CD4-positive, alpha-beta memory T cell (primary cell): ENCODE results near the gene NT5DC4. TPM values are rescaled to one million over a fixed set of nuclear protein-coding genes. Genes with fewer than 3 reads are reported as not detected.

ENCODE experiments used
- CTCF ChIA-PET: fragments of 350-600 bp; sonication (Branson Sonifier 250); formaldehyde crosslinking; loops from one replicate; lab custom pipeline; 2021; ENCODE audit warnings: inconsistent platforms; ENCODE audit not compliant: partially characterized antibody; lab: Charles Lee
- POLR2A ChIA-PET: fragments of 350-600 bp; sonication (Branson Sonifier 250); formaldehyde crosslinking; loops from one replicate; lab custom pipeline; 2021; ENCODE audit not compliant: partially characterized antibody; lab: Charles Lee
- DNase-seq, 5 donors: peaks; one replicate each; pipeline versions ENCODE4 v3.0.0 to v3.0.0-alpha.2; 2020 to 2022; ENCODE audit warnings: mixed read lengths in 1 of 5
- H3K27ac ChIP-seq: one replicate; pipeline ENCODE4 v1.7.0; 2013; ENCODE audit warnings: low read depth, low read length
- H3K27me3 ChIP-seq: 2 replicates; pipeline ENCODE4 v1.7.0; 2013; ENCODE audit warnings: mild to moderate bottlenecking, low read length, moderate library complexity; ENCODE audit not compliant: insufficient read depth
- H3K36me3 ChIP-seq: 2 replicates; pipeline ENCODE4 v1.7.0; 2013; ENCODE audit warnings: mild to moderate bottlenecking, low read length, moderate library complexity; ENCODE audit not compliant: insufficient read depth
- H3K4me1 ChIP-seq: 2 replicates; pipeline ENCODE4 v1.7.0; 2013; ENCODE audit warnings: mild to moderate bottlenecking, low read length, moderate library complexity; ENCODE audit not compliant: insufficient read depth
- H3K4me3 ChIP-seq, 2 donors: one replicate each; pipeline ENCODE4 v1.7.0; 2013; ENCODE audit warnings: low read length in 2 of 2, mild to moderate bottlenecking in 1 of 2
- H3K9me3 ChIP-seq, 2 donors: one replicate each; pipeline ENCODE4 v1.7.0; 2013; ENCODE audit warnings: low read length in 2 of 2, control low read depth in 1 of 2; ENCODE audit not compliant: control insufficient read depth in 1 of 2
- H3K27ac Mint-ChIP-seq, 7 donors: one replicate each; pipeline ENCODE4 v1.8.0; 2020 to 2021; ENCODE audit warnings: mixed read lengths in 7 of 7, mild to moderate bottlenecking in 6 of 7, inconsistent platforms in 3 of 7, moderate library complexity in 3 of 7
- H3K27me3 Mint-ChIP-seq, 2 donors: one replicate each; pipeline ENCODE4 v1.8.0; 2020 to 2021; ENCODE audit warnings: mixed read lengths in 2 of 2
- H3K36me3 Mint-ChIP-seq, 2 donors: one replicate each; pipeline ENCODE4 v1.8.0; 2020 to 2021; ENCODE audit warnings: mixed read lengths in 2 of 2, inconsistent platforms in 1 of 2, mild to moderate bottlenecking in 1 of 2
- H3K4me1 Mint-ChIP-seq, 4 donors: one replicate each; pipeline ENCODE4 v1.8.0; 2020 to 2021; ENCODE audit warnings: mixed read lengths in 4 of 4, mild to moderate bottlenecking in 1 of 4
- H3K4me3 Mint-ChIP-seq, 8 donors: one replicate each; pipeline ENCODE4 v1.8.0; 2020 to 2021; ENCODE audit warnings: mixed read lengths in 8 of 8, mild to moderate bottlenecking in 7 of 8, moderate library complexity in 6 of 8, inconsistent platforms in 3 of 8
- H3K9me3 Mint-ChIP-seq, 8 donors: one replicate each; pipeline ENCODE4 v1.8.0; 2020 to 2021; ENCODE audit warnings: mixed read lengths in 8 of 8, mild to moderate bottlenecking in 5 of 8, inconsistent platforms in 3 of 8, moderate library complexity in 1 of 8
- intact Hi-C: fragments of 100-400 bp; cut with micrococcal nuclease; formaldehyde crosslinking; loops from one replicate; pipeline ENCODE4 v1.15.1; 2023
- polyA plus RNA-seq, 2 donors: library from polyadenylated mRNA; unstranded; fragments of 300-500 nt; fragmentation: Illumina TruSeq; gene quantifications; one replicate each; pipeline ENCODE4 v1.2.3, GENCODE V29; 2021
- total RNA-seq, 2 experiments: library from RNA; stranded (reverse); gene quantifications; one replicate each; pipeline ENCODE4 v1.2.3, GENCODE V29; 2021

Gene NT5DC4
- total and polyA plus RNA-seq, 4 experiments from 2014 or later = not detected

DNA sequence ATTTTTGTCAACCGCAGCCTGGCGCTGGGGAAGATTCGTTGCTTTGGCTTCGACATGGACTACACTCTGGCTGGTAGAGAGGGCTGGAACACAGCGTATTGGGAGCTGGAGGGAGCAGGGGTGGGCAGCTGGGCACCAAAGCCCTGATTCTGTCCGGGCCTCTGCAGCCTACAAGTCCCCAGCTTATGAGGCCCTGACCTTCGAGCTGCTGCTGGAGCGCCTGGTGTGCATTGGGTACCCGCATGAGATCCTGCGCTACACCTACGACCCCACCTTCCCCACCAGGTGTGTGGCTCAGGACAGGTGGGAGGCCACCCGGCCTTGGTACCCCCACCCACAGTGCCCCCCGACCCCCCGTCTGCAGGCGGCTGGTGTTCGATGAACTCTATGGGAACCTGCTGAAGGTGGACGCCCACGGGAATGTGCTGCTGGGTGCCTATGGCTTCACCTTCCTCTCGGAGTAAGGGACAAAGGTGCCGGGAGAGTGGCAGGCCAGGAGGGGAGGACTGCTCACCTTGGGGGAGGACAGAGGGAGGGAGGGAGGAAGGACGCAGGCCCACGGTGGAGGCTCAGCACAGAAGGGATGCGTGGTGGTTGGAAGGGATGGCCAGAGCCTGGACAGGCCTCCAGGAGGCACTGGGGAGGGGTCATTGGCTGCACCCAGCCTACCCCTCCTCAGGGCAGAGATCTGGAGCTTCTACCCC lies 1.2 kb downstream of the NT5DC4 start:
- Mint-ChIP-seq H3K27ac (no peak overlapping the region), H3K4me3 (no peak overlapping the region), H3K36me3 (no peaks in the 10 kb centered on the region), H3K27me3 (peaks cover 0 to 2% of the 10 kb centered on the region in 2 donors), H3K9me3 (peaks cover 0 to 5% (median 0%) of the 10 kb centered on the region in 8 donors), H3K4me1 (peaks cover 0 to 6% (median 1%) of the 10 kb centered on the region in 4 donors)
- H3K4me3 ChIP-seq = no peak overlapping the region
- POLR2A ChIA-PET = interaction anchor here (1.1 kb wide), 1 partner anchor 122 kb away, joined by 3 read pairs; no protein-coding TSS in a partner anchor
- H3K27ac ChIP-seq = no peak overlapping the region
- H3K9me3 ChIP-seq = no peaks in the 10 kb centered on the region
- H3K36me3 ChIP-seq = no peaks in the 10 kb centered on the region
- intact Hi-C loops = loop anchor here (10.0 kb wide), 1 partner anchor 237 kb away; the partner anchor contains the start of gene TTL
- CTCF ChIA-PET = interaction anchor here (1.0 to 1.1 kb wide), 2 partner anchors 8 to 95 kb away, joined by 3 read pairs; no protein-coding TSS in a partner anchor
- H3K27me3 ChIP-seq = no peaks in the 10 kb centered on the region
- DNase-seq = no peak
- no peaks in the 10 kb centered on the region for H3K4me1 ChIP-seq

GRCh38 chr2:112722816-112723546 lies 2.2 kb downstream of the NT5DC4 start:
- H3K36me3 ChIP-seq = no peaks in the 10 kb centered on the region
- no peak overlapping the region for H3K4me3 Mint-ChIP-seq
- peaks cover 0 to 6% (median 1%) of the 10 kb centered on the region in 4 donors for H3K4me1 Mint-ChIP-seq
- no peaks in the 10 kb centered on the region for H3K9me3 ChIP-seq
- DNase-seq = no peak
- H3K27me3 Mint-ChIP-seq = peaks cover 0 to 2% of the 10 kb centered on the region in 2 donors
- H3K4me1 ChIP-seq = no peaks in the 10 kb centered on the region
- H3K9me3 Mint-ChIP-seq = peaks cover 0 to 1% (median 0%) of the 10 kb centered on the region in 8 donors
- no peaks in the 10 kb centered on the region for H3K27me3 ChIP-seq
- no peak overlapping the region for H3K4me3 ChIP-seq
- intact Hi-C loops = loop anchor here (10.0 kb wide), 1 partner anchor 238 kb away; the partner anchor contains the start of gene TTL
- ChIA-PET POLR2A (interaction anchor here (0.6 kb wide), 1 partner anchor 24 kb away, joined by 3 read pairs; no protein-coding TSS in a partner anchor), CTCF (interaction anchor here (8.4 to 9.9 kb wide), 2 partner anchors 96 to 124 kb away, joined by 204 to 245 read pairs; no protein-coding TSS in a partner anchor)
- H3K27ac ChIP-seq = no peak overlapping the region
- no peaks in the 10 kb centered on the region for H3K36me3 Mint-ChIP-seq
- no peak overlapping the region for H3K27ac Mint-ChIP-seq

- no peak for DNase-seq
- POLR2A ChIA-PET = interaction anchor here (0.6 kb wide), 1 partner anchor 25 kb away, joined by 3 read pairs; no protein-coding TSS in a partner anchor
- intact Hi-C loops = loop anchor here (10.0 kb wide), 1 partner anchor 239 kb away; the partner anchor contains the start of gene TTL
- H3K4me3 ChIP-seq = no peak overlapping the region
- H3K9me3 ChIP-seq = no peaks in the 10 kb centered on the region
- H3K9me3 Mint-ChIP-seq = peaks cover 0 to 1% (median 0%) of the 10 kb centered on the region in 8 donors
- no peaks in the 10 kb centered on the region for H3K4me1 ChIP-seq
- H3K4me1 Mint-ChIP-seq = peaks cover 0 to 6% (median 1%) of the 10 kb centered on the region in 4 donors
- H3K36me3 Mint-ChIP-seq = no peaks in the 10 kb centered on the region
- peaks cover 0 to 2% of the 10 kb centered on the region in 2 donors for H3K27me3 Mint-ChIP-seq
- H3K4me3 Mint-ChIP-seq = no peak overlapping the region
- H3K36me3 ChIP-seq = no peaks in the 10 kb centered on the region
- H3K27ac ChIP-seq = no peak overlapping the region
- H3K27me3 ChIP-seq = no peaks in the 10 kb centered on the region
- H3K27ac Mint-ChIP-seq = no peak overlapping the region
- CTCF ChIA-PET = interaction anchor here (1.5 to 9.9 kb wide), 4 partner anchors 15 to 125 kb away, joined by 7 to 245 read pairs (median 140); no protein-coding TSS in a partner anchor
These were observed 2.7 kb downstream of the NT5DC4 start for GRCh38 chr2:112723547-112723940.

DNA sequence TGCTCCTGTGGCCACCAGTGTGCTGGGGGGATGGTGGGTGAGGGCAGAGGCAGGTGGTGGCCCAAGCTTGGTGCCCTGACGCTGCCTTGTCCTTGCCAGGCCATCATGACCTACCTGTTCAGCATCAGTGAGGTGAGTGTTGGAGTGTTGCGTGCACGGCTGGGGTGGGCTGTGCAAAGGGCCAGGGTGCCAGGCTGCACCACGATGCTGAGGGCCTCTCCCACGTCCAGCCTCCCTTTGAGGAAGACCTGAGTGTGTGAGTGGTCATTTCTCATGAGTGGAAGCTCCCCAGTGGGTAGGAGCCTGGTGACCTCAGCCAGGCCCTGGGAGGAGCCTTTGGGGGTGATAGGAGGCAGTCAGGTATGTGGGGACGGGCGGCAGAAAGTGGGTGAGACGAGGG lies 3.2 kb downstream of the NT5DC4 start:
- H3K4me3 ChIP-seq = no peak overlapping the region
- H3K4me1 Mint-ChIP-seq = peaks cover 0 to 6% (median 1%) of the 10 kb centered on the region in 4 donors
- peaks cover 0 to 2% of the 10 kb centered on the region in 2 donors for H3K27me3 Mint-ChIP-seq
- H3K9me3 ChIP-seq = no peaks in the 10 kb centered on the region
- H3K27me3 ChIP-seq = no peaks in the 10 kb centered on the region
- no peak overlapping the region for H3K4me3 Mint-ChIP-seq
- H3K36me3 ChIP-seq = no peaks in the 10 kb centered on the region
- H3K9me3 Mint-ChIP-seq = peaks cover 0 to 2% (median 0%) of the 10 kb centered on the region in 8 donors
- ChIA-PET CTCF (interaction anchor here (1.5 to 9.9 kb wide), 5 partner anchors 11 to 125 kb away, joined by 5 to 245 read pairs (median 75); no protein-coding TSS in a partner anchor), POLR2A (interaction anchor here (1.0 kb wide), 1 partner anchor 120 kb away, joined by 3 read pairs; no protein-coding TSS in a partner anchor)
- no peaks in the 10 kb centered on the region for H3K4me1 ChIP-seq
- no peak overlapping the region for H3K27ac ChIP-seq
- no peak overlapping the region for H3K27ac Mint-ChIP-seq
- intact Hi-C loops = loop anchor here (10.0 kb wide), 1 partner anchor 239 kb away; the partner anchor contains the start of gene TTL
- H3K36me3 Mint-ChIP-seq = no peaks in the 10 kb centered on the region
- DNase-seq = no peak

GRCh38 chr2:112724591-112725525 lies 4.0 kb downstream of the NT5DC4 start:
- Mint-ChIP-seq H3K27me3 (peaks cover 0 to 2% of the 10 kb centered on the region in 2 donors), H3K4me1 (peaks cover 0 to 6% (median 1%) of the 10 kb centered on the region in 4 donors), H3K9me3 (peaks cover 0 to 2% (median 0%) of the 10 kb centered on the region in 8 donors), H3K27ac (no peak overlapping the region), H3K36me3 (no peaks in the 10 kb centered on the region), H3K4me3 (no peak overlapping the region)
- Histone ChIP-seq H3K27me3 (no peaks in the 10 kb centered on the region), H3K9me3 (no peaks in the 10 kb centered on the region), H3K4me3 (no peak overlapping the region), H3K27ac (no peak overlapping the region), H3K36me3 (no peaks in the 10 kb centered on the region), H3K4me1 (no peaks in the 10 kb centered on the region)
- CTCF ChIA-PET = interaction anchor here (0.8 to 9.9 kb wide), 11 partner anchors 9 to 141 kb away, joined by 3 to 245 read pairs (median 15); partner anchors contain the start of gene CHCHD5
- DNase-seq = no peak
- POLR2A ChIA-PET = interaction anchor here (0.9 to 3.6 kb wide), 7 partner anchors 33 to 140 kb away, joined by 3 to 14 read pairs (median 5); partner anchors contain the start of gene SLC20A1
- intact Hi-C loops = loop anchor here (5.0 to 10.0 kb wide), 2 partner anchors 143 to 240 kb away; partner anchors contain the start of genes CHCHD5 and TTL
